ENCODE measurements around the gene STAU1. TPM values are rescaled to one million over a fixed set of nuclear protein-coding genes. Genes with fewer than 3 reads are reported as not detected.

Gene STAU1
- total RNA-seq, 1 donor from 2014 or later, result 96.0 TPM

DNA sequence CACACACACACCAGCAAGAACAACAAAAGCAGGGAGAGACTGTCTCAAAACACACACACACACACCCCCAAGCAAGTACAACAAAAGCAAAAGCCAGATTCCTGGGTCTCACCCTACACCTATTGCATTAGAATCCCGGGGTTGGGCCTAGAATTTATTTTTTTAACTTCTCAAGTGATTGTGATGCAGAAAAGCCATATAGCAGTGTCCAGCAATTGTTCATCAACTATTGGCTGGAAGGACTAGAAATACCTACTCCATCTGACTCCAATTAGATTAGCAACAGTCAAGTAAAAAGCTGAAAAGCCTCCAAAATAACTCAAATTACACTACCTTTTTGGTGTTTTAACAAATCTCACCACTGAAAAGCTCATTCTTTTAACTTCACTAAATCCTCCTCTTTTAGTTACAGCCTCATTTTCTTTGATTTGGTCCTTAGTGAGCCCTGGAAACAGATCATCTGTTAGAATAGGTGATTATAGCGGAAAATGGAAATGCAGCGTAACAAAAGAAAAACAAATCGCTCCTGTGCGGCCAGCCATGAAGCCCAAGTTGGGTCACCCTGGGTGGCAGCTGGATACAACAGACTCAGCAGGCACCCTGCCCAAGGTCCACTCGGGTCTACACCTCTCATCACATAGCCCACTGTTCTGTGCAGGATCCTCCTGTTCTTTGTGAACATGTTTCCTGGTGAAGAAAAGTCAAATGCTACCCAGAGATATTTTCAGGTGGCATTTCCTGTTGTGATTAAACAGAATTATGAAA lies 38.7 kb downstream of the STAU1 start:
- no peak for DNase-seq (ENCODE audit: low spot score)
- no peak overlapping the region for H3K4me2 ChIP-seq
- peak overlapping the region; percentile 72 for H3K27ac Mint-ChIP-seq
- H3K4me3 ChIP-seq, result no peak overlapping the region
- H3K9ac ChIP-seq, result no peak overlapping the region
- peaks cover 33% of the 10 kb centered on the region for H3K36me3 Mint-ChIP-seq
- H4K20me1 ChIP-seq (ENCODE audit: low read depth), result peaks cover 16% of the 10 kb centered on the region
- no peak overlapping the region for H3K4me3 Mint-ChIP-seq
- no peak overlapping the region for H3K27ac ChIP-seq
- H3K79me2 ChIP-seq (ENCODE audit: low read depth), result peaks cover 38% of the 10 kb centered on the region
- H3F3A ChIP-seq (ENCODE audit: low read depth), result no peaks in the 10 kb centered on the region
- TF ChIP-seq, protein P1, sequence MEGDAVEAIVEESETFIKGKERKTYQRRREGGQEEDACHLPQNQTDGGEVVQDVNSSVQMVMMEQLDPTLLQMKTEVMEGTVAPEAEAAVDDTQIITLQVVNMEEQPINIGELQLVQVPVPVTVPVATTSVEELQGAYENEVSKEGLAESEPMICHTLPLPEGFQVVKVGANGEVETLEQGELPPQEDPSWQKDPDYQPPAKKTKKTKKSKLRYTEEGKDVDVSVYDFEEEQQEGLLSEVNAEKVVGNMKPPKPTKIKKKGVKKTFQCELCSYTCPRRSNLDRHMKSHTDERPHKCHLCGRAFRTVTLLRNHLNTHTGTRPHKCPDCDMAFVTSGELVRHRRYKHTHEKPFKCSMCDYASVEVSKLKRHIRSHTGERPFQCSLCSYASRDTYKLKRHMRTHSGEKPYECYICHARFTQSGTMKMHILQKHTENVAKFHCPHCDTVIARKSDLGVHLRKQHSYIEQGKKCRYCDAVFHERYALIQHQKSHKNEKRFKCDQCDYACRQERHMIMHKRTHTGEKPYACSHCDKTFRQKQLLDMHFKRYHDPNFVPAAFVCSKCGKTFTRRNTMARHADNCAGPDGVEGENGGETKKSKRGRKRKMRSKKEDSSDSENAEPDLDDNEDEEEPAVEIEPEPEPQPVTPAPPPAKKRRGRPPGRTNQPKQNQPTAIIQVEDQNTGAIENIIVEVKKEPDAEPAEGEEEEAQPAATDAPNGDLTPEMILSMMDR (IDR thresholded peaks at IDR 0.05), result no peak
- TF ChIP-seq EZH2phosphoT487 (IDR thresholded peaks at IDR 0.05), result no peak
- TF ChIP-seq EZH2 (IDR thresholded peaks at IDR 0.05), result no peak
- H3K36me3 ChIP-seq, result peaks cover 3% of the 10 kb centered on the region
- H3K27me3 Mint-ChIP-seq (ENCODE audit: insufficient read depth, low read depth), result peaks cover 4% of the 10 kb centered on the region
- H3K4me1 ChIP-seq, result no peaks in the 10 kb centered on the region
- H3K9me3 Mint-ChIP-seq, result no peaks in the 10 kb centered on the region
- no peaks in the 10 kb centered on the region for H3K9me3 ChIP-seq (ENCODE audit: low read depth)
- H3K4me1 Mint-ChIP-seq, result peaks cover 20% of the 10 kb centered on the region
- no peak overlapping the region for H2AFZ ChIP-seq (replicated peaks)
- H3K27me3 ChIP-seq, result no peaks in the 10 kb centered on the region

DNA sequence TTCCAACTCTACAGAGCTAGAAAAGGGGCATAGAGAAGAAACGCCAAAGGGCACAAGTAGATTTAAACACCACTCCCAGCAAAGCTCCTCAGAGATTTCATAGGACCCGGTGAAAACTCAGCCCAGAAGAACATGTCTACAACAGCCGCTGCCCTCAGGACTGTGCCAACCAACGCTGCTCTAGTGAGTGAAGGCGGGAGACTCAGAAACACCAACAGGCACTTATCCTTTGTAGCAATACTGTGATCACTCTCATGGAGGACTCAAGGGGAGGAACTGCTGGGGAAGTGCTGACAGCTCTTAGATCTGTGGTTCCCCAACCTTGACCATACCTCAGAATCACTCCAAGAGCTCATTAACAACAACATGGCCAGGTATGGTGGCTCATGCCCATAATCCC lies 39.5 kb downstream of the STAU1 start:
- Histone ChIP-seq H3K4me2 (no peak overlapping the region), H3K79me2 (ENCODE audit: low read depth) (peaks cover 29% of the 10 kb centered on the region), H3K9me3 (ENCODE audit: low read depth) (no peaks in the 10 kb centered on the region), H4K20me1 (ENCODE audit: low read depth) (peaks cover 16% of the 10 kb centered on the region), H3K27ac (no peak overlapping the region), H3K27me3 (no peaks in the 10 kb centered on the region), H3K4me1 (no peaks in the 10 kb centered on the region), H3K36me3 (peaks cover 3% of the 10 kb centered on the region), H3K4me3 (no peak overlapping the region), H3K9ac (no peak overlapping the region), H2AFZ (replicated peaks) (no peak overlapping the region), H3F3A (ENCODE audit: low read depth) (no peaks in the 10 kb centered on the region)
- DNase-seq (ENCODE audit: low spot score), result no peak
- TF ChIP-seq EZH2phosphoT487 (IDR thresholded peaks at IDR 0.05) (no peak), EZH2 (IDR thresholded peaks at IDR 0.05) (no peak)
- TF ChIP-seq, protein P1 (IDR thresholded peaks at IDR 0.05), result no peak
- Mint-ChIP-seq H3K27me3 (ENCODE audit: insufficient read depth, low read depth) (peaks cover 4% of the 10 kb centered on the region), H3K4me1 (peaks cover 20% of the 10 kb centered on the region), H3K27ac (no peak overlapping the region), H3K4me3 (no peak overlapping the region), H3K9me3 (no peaks in the 10 kb centered on the region), H3K36me3 (peaks cover 35% of the 10 kb centered on the region)

DNA sequence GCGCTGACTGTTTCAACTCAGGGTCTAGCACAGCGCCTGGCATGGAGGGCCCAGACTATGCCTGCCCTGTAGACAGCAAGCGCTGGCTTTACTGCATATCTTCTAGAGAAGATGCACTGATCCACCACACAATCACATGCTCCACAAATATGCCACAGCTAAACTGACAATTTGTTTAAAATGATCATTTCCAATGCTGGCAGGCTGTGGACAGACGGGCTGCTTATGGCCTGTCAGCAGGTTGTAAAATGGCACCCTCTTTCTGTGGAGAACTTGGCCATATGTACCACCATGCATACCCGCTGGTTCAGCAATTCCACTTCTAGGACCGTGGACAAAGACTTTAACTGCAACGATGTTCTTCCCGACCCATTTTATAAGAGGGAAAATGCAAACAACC lies 40.8 kb downstream of the STAU1 start:
- H3K9me3 Mint-ChIP-seq, result no peaks in the 10 kb centered on the region
- no peaks in the 10 kb centered on the region for H3K27me3 ChIP-seq
- H3K27ac ChIP-seq, result no peak overlapping the region
- peaks cover 20% of the 10 kb centered on the region for H3K4me1 Mint-ChIP-seq
- H4K20me1 ChIP-seq (ENCODE audit: low read depth), result peaks cover 16% of the 10 kb centered on the region
- H3K4me2 ChIP-seq, result no peak overlapping the region
- H3K36me3 Mint-ChIP-seq, result peaks cover 41% of the 10 kb centered on the region
- H3K4me1 ChIP-seq, result no peaks in the 10 kb centered on the region
- no peaks in the 10 kb centered on the region for H3K9me3 ChIP-seq (ENCODE audit: low read depth)
- peaks cover 3% of the 10 kb centered on the region for H3K36me3 ChIP-seq
- H3K4me3 ChIP-seq, result no peak overlapping the region
- H3K9ac ChIP-seq, result no peak overlapping the region
- no peak for DNase-seq (ENCODE audit: low spot score)
- no peaks in the 10 kb centered on the region for H3F3A ChIP-seq (ENCODE audit: low read depth)
- H3K27me3 Mint-ChIP-seq (ENCODE audit: insufficient read depth, low read depth), result peaks cover 4% of the 10 kb centered on the region
- no peak overlapping the region for H3K27ac Mint-ChIP-seq
- H3K4me3 Mint-ChIP-seq, result no peak overlapping the region
- peaks cover 36% of the 10 kb centered on the region for H3K79me2 ChIP-seq (ENCODE audit: low read depth)
- H2AFZ ChIP-seq (replicated peaks), result no peak overlapping the region
- TF ChIP-seq EZH2 (IDR thresholded peaks at IDR 0.05) (no peak), EZH2phosphoT487 (IDR thresholded peaks at IDR 0.05) (no peak)
- TF ChIP-seq, protein P1 (IDR thresholded peaks at IDR 0.05), result no peak

Measured in neural progenitor cell (in vitro differentiated cells).